Skin epidermis (tissue), 12 donors: ENCODE results near the gene MANBA.
A peak's percentile ranks its signal among the peaks of the same experiment; 100 is the strongest.
"Not testable (repeated sequence)": the region's sequence is repeated elsewhere in the genome, so short reads cannot be mapped to it uniquely, and the experiment has no call there.

Experiments
- H3K27ac ChIP-seq, 21 experiments: fragments of 200-600 bp; sonication (generic) in 11 of 21; one replicate each; pipeline ENCODE4 v1.5.0; 2020; ENCODE audit warnings: mild to moderate bottlenecking in 3 of 21, inconsistent platforms in 2 of 21, moderate library complexity in 2 of 21
- H3K4me3 ChIP-seq, 7 experiments: fragments of 200-600 bp; sonication (generic) in 2 of 7; one replicate each; pipeline ENCODE4 v1.5.0; 2020; ENCODE audit warnings: inconsistent platforms in 2 of 7, mild to moderate bottlenecking in 2 of 7, moderate library complexity in 1 of 7

The MANBA gene

DNA sequence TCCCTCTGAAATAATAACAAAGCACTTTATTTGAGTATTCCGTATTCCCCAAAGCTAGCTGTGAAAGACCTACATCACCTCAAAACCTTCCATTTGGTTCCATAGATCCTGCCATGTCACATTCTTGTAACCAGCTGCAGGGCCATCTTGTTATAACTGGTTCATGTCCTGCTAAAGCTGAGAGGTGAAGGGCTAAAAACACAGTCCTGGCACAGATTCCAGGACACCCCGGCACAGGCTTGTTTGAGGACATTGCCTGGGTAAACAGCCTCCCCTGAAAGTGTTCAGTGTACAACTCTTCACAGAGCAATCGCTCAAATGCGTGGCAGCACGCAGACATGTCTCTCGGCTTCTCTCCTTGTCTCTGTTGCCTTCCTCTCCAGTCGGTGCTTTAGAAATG is 129.2 kb downstream of the MANBA start:
- no peak overlapping the region for H3K4me3 ChIP-seq
- no peak overlapping the region for H3K27ac ChIP-seq

DNA sequence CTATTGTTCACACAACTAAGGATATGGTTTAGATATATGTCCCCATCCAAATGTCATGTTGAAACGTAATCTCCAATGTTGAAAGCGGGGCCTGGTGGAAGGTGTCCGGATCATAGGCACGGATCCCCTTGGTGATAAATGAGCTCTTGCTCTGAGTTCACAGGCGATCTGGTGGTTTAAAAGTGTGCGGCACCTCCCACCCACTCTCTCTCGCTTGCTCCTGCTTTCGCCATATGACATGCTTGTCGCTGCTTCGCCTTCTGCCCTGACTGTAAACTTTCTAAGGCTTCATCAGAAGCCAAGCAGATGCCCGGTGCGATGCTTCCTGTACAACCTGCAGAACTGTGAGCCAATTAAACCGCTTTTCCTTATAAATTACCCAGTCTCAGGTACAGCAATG is 131.1 kb downstream of the MANBA start:
- Histone ChIP-seq H3K27ac (no peak overlapping the region), H3K4me3 (no peak overlapping the region)

DNA sequence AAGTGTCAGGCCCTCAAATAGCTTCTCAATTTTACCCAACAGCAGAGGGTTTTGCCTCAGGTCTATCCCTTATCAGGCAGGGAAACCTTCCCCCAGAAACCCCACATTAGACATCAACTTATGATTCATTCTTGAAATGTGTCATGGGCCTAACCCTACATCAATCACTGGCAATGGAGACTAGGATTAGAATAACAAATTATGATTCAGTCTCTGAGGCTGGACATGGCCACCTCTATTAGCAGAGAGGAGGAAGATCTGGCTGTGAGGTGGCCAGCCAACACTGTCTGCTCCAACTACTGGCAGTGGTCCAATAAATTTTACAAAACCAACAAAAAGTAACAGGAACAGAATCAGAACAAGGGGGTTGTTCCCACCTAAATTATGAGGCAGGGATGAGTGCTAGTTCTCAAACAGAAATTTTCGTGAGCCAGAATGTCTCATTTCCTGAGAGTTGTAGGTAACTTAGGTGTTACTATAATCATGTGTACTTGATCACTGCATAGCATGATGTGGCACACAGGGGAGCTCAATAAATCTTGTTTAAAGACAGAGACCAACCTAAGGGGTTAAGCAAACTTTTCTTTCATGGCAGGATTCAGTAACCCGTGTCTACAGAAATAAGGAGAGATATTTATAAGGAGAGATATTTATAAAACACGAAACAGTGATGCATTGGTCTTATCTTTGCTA is 132.8 kb downstream of the MANBA start:
- no peak overlapping the region for H3K4me3 ChIP-seq
- H3K27ac ChIP-seq = no peak overlapping the region

DNA sequence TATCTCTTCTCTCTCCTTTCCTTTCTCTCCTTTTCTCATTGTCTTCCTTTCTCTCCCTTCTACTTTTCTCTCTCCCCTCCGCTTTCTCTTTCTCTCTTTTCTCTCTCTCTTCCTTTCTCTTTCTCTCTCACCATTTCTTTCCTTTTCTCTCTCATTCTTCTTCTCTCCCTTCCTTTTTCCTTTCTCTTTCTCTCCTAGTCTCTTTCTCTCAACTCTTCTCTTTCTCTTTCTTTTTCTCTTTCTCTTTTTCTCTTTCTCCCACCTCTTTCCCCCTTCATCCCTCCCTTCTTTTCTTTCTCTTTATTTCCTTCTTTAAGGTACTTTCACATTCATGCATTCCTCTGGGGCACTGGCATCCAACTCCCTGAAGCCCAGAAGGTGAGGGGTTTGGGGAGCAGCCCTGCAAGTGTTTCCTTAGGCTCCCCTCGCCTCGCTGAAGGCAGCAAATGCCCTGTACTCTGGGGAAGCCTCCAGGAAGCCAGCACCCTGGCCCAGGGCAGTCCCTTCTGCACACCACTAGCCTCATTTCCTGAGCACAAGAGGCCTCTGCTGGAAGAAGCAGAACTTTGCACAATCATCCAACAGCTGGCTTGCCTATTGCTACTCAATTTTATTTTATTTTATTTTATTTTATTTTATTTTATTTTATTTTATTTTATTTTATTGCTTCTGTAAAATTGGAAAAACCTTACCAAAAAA is 135.4 kb downstream of the MANBA start:
- Histone ChIP-seq H3K4me3 (no peak overlapping the region), H3K27ac (no peak overlapping the region)

DNA sequence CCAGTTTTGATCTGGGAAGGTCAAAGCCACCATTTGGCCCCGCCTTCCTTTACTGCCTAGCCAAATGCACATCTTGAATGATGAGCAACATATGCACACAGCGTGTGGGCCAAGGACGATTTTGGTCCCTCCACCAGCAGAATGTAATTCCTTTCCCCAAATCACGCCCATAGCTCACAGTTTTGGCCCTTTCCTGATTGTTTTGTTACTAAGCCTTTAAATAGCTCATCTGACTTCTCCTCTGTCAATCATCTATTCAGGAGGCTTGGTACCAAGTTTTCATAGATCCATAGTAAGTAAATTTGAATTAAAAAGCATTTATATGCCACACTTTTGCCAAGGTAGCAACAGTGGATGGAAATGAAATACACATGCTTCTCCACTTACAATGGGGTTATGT is 136.3 kb downstream of the MANBA start:
- no peak overlapping the region for H3K27ac ChIP-seq
- H3K4me3 ChIP-seq = no peak overlapping the region

DNA sequence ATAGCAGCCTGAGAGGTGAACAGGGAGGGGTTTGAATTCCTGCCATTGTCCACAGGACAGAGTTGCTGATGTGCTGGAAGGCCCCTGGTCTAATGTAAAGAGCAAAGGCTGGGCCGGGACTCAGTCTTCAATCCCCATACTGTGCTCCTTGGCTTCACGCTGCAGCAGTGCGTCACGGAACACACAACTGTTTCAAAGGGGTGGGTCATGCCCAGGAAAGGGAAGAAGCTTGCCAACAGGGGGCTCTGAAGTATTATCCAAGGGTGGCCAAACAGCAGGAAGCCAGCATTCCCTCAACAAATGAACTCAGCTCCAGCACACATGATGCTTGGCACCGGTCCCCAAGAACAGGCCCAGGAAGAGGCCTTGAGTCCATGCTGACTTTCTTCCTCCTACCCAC is 137.1 kb downstream of the MANBA start:
- no peak overlapping the region for H3K27ac ChIP-seq
- no peak overlapping the region for H3K4me3 ChIP-seq

DNA sequence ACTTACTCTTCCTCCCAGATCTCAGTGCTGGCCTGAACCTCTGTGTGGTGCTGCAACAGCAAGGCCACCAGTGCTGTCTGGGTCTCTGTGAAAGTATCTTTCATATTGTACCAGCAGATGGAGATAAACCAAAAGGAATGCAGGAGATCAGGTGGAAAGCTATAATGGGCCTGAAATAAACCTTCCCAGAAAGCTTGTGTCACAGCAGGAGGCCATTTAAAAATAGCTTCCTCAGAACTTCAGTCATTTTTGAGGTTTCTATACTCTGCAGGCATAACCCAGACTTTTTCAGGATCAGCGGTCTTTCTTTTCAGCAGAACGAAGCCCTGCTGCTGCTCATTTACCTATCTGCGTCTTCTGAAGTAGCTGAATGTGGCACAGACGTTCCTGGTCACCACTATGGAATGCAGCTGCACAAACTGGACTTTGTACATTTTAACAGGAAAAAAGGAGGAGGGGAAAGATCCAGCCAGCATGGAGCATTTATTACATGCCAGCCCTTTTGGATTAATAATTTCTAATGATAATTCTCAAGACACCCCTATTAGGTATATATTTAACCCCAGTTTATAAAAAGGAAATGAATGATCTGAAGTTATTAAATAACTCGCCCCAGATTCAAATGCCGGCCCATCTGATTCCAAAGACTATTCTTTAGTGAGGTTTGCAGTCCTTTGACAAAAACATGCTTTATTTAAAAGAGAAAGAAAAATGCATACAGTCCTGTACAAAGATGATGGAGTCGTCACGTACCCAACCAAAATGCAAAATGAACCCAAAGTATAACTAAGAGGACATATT is 139.9 kb downstream of the MANBA start:
- H3K27ac ChIP-seq = no peak overlapping the region
- no peak overlapping the region for H3K4me3 ChIP-seq

DNA sequence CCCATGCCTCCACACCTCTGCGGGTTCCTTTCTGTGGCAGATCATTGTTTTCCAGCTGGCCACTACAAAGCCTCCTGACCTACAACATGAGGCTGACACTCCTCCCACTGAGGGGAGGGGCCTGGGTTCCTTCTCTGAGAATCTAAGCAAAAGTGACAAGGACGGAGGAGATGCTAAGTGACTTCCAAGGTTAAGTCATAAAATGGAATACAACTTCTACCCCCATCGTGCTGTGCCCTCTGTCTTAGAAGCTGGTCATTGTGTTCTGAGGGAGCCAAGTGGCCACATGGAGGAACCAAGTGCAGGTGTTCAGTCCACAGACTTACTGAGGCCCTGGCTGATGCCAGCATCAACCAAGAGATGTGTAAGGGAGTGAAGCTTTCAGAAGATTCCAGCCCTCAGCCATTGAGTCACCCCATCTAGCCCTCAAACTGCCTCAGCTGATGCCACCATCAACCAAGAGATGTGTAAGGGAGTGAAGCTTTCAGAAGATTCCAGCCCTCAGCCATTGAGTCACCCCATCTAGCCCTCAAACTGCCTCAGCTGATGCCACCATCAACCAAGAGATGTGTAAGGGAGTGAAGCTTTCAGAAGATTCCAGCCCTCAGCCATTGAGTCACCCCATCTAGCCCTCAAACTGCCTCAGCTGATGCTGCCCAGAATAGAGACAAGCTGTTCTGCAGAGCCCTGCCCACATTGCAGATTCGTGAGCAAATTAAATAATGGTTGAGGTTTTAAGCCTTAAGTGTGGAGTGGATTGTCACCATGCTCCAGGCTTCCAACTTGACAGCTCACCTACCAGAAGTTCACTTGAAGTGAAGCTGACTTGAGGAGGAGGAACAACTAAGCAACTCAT is 140.8 kb downstream of the MANBA start:
- H3K27ac ChIP-seq, H3K4me3 ChIP-seq: not testable (repeated sequence)

DNA sequence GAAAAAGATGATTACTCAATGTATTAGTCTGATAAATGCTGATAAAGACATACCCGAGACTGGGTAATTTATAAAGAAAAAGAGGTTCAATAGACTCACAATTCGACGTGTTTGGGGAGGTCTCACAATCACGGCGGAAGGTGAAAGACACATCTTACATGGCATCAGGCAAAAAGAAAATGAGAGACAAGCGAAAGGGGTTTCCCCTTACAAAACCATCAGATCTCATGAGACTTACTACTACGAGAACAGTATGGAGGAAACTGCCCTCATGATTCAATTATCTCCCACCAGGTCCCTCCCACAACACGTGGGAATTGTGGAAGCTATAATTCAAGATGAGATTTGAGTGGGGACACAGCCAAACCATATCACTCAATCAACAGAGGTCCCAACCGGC is 141.7 kb downstream of the MANBA start:
- not testable (repeated sequence) for H3K27ac ChIP-seq, H3K4me3 ChIP-seq

DNA sequence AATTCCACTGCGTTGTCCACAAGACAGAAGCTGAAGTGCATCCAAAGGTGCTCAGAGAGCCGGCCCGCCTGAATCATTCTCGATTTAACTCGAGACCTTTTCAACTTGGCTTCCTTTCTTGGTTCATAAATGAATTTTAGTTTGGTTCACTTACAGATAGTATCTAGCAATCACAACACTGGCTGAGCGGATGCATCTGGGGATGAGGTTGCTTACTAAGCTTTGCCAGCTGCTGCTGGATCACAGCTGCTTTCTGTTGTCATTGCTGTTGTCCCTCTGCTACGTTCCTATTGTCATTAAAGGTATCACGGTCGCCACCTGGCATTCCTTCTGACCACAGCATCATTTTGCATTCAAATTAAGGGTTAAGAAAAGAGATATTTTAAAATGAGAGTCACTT is 144.1 kb downstream of the MANBA start:
- Histone ChIP-seq H3K27ac (no peak overlapping the region), H3K4me3 (no peak overlapping the region)

DNA sequence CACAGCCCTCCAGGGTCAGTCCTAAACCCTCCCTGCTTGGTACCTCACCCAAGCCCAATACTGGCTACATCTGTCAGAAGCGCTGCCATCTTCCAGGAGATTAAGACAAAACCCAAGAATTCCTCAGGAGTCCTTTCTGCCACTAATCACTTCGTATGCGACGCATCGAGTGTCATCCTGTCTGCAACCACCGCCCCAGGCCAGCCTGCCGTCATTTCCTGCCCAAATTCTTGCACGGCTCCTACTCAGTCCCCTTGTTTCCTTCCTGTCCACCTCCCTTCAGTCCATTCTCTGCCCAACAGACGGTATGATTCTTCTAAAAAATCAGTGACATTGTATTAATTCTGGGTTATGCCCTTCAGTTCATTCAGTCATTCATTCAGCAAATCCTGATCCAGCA is 146.0 kb downstream of the MANBA start:
- peak overlapping the region in 1 of 7 experiments; percentile 0 for H3K4me3 ChIP-seq
- peak overlapping the region in 10 of 21 experiments; percentile 5 to 85 (median 53) for H3K27ac ChIP-seq

DNA sequence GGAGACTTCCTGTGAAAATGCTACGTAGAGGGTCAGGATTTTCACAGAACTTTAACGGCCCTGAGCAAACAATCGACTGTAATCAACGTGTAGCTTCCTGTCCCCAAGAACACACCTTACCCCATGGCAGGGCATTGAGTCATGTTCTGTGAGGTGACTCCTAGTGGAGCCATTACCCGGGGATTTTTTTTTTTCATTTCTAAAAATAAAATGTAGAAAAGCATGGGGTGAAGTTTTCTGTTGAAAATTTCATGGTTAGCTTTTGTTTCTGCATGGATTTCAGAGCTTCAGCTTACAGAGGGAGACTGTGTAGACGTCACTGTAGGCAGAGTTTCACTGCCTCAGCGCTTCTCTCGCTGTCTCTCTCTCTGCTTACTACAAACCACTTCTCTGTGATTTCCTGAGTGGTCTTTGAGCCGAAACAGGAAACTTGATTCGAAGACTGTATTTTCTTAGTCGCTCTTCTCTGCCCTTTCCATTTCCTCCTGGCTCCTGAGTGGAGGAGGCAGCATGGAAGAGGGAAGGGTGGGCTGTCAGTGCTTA is 147.9 kb downstream of the MANBA start:
- Histone ChIP-seq H3K27ac (peak overlapping the region in 20 of 21 experiments; percentile 4 to 85 (median 65)), H3K4me3 (no peak overlapping the region)

DNA sequence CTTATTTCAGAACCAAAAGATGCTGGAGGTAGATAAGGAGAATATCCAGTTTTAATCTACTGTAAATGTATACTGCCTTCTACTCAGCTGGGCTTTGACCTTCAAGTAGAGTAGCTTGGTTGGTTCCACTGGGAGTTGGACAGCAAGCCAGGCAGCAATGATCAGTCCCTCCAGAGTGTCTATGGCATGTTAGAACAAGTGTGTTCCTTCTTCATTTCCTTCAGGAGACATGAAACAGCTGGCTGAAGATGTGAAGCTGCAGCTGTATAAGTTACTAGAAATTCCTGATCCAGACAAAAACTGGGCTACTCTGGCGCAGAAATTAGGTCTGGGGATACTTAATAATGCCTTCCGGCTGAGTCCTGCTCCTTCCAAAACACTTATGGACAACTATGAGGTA is 148.6 kb downstream of the MANBA start:
- H3K4me3 ChIP-seq = no peak overlapping the region
- H3K27ac ChIP-seq = peak overlapping the region in 20 of 21 experiments; percentile 4 to 85 (median 65)

DNA sequence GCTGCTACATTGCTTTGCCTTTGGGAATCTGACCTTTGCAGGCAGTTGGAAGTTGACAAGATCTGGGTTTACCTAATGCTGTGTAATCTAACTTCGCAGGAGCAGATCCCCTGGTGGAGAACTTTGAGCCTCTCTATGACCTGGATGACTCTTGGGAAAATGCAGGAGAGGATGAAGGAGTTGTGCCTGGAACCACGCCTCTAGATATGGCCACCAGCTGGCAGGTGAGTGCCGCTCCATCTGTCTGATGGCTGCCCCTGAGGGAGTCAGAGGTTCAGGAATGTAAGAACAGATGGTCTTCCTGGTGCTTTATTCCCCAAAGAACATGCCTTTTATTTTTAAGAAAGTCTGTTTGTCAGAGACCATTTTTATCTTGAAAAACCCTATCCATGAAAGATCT is 150.3 kb downstream of the MANBA start:
- H3K27ac ChIP-seq = peak overlapping the region in 2 of 21 experiments; percentile 13 to 26
- no peak overlapping the region for H3K4me3 ChIP-seq

DNA sequence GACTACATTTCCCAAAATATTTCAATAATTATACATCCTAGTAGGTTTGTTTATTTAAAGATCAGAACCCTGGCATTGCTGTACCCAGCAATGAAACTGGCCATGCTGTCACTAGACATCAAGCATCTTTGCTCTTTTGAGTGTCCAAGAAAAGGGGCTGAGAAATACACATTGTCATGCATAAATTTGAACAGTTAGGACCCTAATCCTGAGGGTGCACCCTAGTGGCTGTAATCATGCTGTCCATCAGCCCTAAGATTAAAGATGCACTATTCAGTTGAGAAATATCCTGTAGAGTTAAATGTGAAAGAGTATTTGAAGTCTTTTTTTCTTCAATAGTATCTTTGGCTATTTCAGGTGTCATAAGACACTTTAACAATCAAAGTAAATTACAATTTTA is 150.8 kb downstream of the MANBA start:
- Histone ChIP-seq H3K27ac (peak overlapping the region in 1 of 21 experiments; percentile 26), H3K4me3 (no peak overlapping the region)

DNA sequence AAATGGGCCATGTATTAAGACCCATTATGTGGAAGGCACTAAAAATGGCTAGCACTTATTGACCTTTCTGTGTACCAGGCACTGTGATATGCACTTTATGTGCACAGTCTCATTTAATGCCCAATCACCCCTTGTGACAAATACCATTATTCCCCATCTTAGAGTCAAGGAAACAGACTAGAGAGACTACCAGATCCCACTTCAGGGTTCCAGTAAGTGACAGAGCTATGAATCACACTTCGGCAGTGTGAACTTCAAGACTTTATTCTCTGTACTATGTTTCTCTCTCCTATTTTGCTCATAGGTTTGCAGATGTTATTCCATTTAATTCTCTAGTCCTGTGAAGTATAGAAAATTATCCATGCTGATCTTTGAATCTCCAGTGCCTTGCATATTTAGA is 152.6 kb downstream of the MANBA start:
- Histone ChIP-seq H3K4me3 (no peak overlapping the region), H3K27ac (no peak overlapping the region)

DNA sequence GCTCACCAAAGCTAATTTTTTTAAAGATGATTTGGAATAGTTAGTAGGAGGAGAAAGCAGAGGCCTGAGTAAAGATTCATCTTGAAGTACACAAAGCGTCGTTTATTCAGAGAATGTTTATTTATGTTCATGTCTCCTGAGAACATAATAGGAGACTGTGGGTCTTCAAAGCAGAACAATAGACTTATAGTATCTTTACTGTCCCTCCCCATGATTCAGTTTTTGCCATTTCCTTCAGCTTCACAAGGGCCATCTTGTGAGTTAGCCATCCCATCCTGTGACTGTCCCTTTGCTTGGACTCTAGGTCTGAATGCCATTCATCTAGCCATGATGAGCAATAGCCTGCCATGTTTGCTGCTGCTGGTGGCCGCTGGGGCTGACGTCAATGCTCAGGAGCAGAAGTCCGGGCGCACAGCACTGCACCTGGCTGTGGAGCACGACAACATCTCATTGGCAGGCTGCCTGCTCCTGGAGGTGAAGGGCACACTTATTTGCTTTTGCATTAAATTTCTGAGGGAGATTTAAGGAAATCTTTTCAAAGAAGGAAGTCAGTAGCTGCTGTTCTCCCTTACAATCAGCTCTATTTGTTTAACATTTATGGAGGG is 153.8 kb downstream of the MANBA start:
- H3K27ac ChIP-seq = peak overlapping the region in 1 of 21 experiments; percentile 6
- no peak overlapping the region for H3K4me3 ChIP-seq

DNA sequence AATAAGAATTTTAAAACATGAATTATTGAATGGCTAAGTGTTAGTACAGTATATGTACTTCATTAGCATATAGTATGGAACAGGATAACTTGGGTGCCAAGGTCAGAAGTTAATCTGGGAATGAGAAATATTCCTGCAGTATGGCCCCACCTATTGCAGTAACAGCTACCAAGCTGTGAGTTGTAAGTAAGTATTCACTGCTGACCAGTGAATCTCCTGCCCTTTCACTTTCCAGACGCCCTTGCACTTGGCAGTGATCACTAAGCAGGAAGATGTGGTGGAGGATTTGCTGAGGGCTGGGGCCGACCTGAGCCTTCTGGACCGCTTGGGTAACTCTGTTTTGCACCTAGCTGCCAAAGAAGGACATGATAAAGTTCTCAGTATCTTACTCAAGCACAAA is 154.5 kb downstream of the MANBA start:
- no peak overlapping the region for H3K4me3 ChIP-seq
- no peak overlapping the region for H3K27ac ChIP-seq
